Measurements from ENCODE around the gene SPECC1.
"Not testable (repeated sequence)": the region's sequence is repeated elsewhere in the genome, so short reads cannot be mapped to it uniquely, and the experiment has no call there.

Gene SPECC1

DNA sequence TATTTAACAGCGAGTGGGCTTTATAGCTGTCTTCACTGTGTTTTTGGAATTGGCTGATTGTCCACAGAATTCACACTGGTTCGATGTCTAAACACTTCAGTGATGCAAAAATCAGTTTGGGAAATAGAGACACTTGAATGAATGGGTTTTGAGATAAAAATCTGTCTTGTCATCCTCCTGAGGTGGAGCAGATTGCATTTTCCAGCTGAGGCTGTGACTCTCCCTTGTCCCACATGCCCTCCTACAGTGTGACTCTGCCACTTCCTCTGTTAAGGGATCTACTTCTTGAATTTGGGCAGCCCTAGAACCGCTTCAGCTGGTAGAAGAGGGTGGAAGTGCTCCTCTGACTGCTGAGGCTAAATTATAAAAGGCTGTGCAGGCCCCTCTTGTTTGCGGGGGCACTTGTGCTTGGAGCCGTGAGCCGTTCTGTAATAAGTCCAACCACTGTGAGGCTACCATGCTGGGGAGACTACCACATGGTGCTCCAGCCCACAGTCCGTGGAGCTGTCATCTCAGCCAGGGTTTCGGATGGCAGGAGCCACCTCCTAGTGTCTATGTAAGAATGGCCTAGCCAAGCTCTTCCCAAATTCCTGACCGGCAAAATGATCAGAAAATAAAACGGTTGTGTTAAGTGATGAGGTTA, 175.9 kb downstream of the SPECC1 start:
- DNase-seq: no peak

DNA sequence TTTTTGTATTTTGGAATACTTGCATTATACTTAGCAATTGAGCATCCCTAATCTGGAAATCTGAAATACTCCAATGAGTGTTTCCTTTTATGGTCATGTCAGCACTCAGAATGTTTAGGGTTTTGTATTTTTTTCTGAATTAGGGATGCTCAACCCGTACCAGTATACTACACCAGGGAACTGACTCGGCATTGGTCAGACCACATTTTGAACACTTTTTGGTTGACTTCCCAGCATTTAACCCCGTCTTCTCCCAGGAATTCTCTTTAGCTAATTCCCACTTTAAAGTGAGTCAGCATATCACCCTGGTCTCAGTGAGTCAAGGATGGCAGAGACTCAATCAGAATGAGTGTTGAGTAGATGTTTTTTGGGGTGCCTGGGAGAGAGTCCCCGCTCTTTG, 177.9 kb downstream of the SPECC1 start:
- DNase-seq: no peak

DNA sequence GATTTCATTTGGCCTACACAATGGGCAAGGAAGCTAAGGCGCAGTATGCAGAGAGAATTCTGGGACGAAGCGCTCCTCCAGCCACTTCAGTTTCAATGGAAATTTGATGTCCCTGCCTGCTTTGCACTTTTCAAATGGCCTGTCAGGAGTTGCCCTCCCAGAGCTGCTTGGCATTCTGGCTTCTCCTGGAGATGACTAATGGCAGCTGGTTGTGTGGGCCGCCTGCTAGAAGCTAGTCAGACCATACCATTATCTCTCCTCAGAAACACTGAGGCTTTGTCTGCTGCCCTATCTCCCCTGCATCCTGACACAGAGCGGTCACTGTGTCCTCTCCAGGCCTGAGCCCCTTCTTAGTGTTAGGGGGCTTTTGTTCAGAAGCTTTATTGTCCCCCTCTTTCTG, 180.1 kb downstream of the SPECC1 start:
- peak; percentile 57 for DNase-seq

DNA sequence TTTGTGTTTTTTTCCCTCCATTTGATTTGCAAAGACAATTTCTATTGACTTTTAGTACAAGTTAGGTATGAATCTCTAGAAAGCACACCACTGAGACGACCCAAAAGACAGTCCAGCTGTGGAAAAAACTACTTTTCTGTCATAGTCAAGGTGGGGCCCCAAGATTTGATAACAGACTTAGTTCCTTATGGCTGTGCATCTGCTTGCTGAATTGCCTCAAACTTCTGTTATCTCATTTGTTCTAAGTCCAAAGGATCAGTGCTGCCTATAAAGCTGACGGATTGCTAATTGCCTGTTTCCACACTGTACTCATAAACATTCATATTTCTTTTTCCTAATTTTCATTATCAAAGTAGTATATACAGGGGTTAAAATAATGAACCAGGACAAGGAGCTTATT, 180.8 kb downstream of the SPECC1 start:
- DNase-seq: peak; percentile 66

DNA sequence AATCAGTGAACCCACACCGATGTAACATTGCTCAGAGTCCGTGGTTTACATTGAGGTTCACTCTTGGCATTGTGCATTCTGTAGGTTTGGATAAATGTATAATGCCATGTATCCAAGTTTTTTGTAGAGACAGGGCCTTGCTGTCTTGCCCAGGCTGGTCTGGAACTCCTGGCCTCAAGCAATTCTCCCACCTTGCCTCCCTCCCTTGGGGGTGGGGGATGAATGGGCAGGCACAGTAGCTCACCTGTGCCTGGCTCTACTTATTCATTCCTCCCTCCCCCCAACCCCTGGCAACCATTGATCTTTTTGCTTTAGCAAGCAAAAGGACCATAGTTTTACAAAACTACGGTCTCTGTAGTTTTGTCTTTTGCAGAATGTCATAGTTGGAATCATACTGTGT, 181.4 kb downstream of the SPECC1 start:
- no peak for DNase-seq

DNA sequence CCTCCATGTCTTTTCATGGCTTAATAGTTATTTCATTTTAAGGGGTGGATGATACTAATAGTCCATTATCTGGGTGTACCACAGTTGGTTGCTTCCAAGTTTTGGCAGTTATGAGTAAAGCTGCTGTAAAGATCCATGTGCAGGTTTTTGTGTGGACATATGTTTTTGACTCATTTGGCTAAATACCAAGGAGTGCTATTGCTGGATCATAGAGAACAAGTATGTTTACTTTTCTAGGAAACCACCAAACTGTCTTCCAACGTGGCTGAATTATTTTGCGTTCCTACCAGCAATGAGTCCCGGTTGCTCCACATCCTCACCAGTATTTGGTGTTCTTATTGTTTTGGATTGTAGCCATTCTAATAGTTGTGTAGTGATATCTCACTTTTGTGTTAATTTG, 181.9 kb downstream of the SPECC1 start:
- no peak for DNase-seq

DNA sequence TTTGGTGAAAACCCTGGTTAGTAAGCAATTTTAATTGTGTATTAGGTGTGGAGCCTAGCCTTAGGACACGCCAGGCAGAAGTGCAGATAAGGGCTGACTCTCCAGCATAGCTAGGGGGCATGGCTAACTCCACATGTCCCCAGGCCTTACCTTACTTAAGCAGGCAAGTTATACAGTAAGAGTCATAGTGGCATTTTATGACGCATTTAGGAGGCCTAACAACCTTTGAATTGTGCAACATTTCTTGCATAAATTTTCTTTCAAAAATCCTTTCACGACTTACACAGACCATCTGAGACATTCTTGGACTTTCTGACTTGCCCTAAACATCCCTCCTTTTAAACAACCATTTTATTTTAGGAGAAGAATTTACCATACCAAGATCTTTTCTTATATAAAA, 187.1 kb downstream of the SPECC1 start:
- not testable (repeated sequence) for DNase-seq

DNA sequence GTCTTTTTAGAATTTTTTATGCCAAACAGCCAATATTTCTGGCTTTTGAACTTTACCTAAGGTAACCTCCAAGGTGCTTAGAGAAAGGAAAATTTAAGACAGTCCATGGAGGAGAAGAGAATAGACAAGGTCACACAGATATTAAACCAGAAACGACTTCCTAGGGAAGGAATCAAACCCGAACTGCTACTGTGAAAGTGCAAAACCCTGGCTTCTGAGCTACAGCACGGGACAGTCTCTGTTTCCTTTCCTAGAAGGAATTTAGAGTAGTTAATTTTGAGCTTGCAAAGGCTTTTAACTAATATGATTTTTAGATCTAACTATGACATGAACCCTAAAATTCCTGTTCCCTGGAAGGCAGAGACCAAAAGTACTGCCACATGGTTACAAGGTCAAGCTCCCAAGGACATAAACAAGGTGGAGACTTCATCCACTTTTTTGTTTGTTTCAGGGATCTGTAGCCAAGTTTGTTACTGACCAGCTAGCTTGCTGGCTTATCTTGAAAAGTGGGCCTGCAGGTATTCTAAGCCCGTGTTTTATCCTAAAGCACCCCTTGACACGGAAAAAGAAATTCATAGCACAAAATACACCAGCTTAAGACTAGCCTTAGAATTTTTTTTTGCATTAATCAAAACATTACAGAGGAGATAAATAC, 188.2 kb downstream of the SPECC1 start:
- no peak for DNase-seq

DNA sequence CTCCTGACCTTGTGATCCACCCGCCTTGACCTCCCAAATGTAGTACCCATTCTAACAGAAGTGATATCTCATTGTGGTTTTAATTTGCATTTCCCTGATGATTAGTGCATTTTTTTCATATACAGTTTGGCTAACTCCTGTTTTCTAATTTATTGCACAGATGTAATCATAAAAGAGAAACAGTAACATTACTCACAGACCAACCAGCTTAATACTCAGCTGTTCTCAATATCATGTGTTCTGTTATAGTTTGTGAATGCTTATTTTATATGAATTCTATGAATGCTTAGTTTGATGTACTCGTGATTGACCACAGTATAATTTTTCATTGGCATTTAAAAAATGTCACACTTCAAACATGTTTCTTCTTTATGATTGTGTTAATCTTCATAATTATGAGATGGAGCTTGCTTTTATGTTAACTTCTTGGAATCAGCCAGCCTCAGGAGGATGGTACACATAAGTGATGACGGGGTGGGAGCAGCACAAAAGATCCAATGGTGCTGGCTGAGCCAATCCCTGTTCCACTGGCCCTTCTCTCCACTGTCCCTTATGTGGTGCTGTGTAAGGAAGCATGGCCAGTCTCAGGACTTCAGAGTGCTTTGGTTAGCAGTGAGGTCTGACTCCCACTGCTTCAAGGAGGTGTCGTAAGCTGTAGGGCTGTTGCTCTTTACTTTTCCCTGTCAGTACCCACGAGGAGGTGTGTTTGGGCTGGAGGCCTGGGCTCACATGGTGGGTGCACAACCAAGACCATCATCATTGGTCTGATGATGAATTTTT, 191.0 kb downstream of the SPECC1 start:
- no peak for DNase-seq

DNA sequence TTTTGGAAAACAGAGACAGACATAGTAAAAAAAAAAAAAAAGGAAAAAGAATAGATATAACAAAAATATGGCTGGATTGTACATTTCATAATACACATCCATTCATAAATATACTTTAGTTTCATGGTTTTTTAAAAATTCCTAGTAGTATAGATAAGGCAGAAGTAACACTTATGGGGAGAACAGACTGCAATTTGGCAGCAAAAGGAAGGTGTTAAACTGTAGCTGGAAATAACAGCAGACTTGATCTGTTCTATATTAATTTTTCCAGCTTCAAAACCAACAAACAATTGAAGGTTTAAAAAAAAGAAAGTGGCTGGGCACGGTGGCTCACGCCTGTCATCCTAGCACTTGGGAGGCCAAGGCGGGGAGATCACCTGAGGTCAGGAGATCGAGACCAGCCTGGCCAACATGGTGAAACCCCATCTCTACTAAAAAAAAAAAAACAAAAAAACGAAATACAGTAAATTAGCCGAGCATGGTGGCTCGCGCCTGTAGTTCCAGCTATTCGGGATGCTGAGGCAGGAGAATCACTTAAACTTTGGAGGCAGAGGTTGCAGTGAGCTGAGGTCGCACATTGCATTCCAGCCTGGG, 191.8 kb downstream of the SPECC1 start:
- no peak for DNase-seq

DNA sequence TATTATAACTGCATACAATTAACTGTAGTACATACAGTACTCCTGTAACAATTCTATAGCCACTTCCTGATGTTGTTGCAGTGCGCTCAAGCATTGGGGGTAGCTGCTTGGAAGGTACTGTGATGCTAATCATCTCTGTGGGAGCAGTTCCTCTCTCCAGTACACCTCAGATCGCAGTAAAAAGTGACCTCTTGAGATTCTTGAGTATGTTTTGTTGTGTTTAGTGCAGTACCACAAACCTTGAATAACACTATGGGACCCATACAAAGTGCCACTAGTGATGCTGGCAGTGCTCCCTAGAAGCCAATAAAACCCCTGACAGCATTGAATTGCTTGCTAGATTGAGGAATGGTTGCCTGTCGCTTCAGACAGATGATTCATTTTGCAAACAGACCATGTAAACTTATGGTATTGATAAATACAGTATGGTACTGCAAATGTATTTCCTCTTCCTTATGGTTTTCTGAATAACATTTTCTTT, 193.0 kb downstream of the SPECC1 start:
- no peak for DNase-seq

DNA sequence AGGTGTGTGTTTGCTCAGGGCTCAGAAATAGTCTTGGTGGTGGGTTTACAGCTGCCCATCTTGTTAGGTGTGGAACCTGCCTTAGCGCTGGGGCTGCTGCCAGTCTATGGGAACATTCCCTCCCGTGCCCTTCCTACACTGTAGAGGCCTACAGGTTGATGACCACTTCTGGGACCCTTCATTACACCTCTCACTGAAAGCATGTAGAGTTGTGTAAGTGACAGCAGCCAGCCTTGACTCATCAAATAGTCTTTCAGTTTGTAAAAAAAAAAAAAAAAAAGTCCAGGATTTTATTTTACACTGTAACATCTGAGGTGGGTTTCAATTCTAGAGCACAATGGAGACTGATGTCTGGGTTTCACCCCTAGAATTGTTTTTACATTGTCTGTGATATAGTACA, 193.9 kb downstream of the SPECC1 start:
- no peak for DNase-seq

DNA sequence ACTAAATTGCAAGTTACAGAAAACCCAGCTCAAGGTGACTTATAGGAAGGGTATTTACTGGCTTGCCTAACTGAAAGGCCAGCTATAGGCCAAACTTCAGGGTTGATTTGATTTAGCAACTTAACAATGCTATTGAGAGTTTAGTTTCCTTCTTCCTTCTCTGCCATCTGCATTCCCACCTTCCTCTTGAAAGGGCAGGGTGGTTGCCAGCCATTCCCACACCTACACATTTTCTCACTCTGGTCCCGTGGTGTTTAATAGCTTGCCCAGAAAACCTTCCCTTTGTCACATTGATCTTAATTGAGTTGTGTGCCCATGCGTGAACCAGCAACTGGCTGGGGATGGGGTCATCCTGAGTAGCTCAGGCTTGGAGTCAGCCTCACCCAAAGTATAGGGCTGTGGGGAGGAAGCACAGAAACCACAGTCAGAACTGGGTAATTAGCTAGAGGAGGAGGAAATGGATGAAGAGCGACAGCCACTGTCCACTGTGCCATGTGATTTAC, 194.7 kb downstream of the SPECC1 start:
- no peak for DNase-seq

DNA sequence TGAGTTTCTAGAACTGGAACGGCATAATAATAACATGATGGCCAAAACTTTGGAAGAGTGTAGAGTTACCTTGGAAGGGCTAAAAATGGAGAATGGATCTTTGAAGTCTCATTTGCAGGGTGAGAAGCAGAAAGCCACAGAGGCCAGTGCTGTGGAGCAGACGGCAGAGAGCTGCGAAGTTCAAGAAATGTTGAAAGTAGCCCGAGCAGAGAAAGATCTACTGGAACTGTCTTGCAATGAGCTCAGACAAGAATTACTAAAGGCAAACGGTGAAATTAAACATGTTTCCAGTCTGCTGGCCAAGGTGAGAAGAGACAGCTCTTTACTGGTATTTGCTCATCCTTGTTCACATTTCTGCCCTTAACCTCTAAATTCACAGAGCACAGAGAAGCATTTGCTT, 196.4 kb downstream of the SPECC1 start:
- DNase-seq: no peak

DNA sequence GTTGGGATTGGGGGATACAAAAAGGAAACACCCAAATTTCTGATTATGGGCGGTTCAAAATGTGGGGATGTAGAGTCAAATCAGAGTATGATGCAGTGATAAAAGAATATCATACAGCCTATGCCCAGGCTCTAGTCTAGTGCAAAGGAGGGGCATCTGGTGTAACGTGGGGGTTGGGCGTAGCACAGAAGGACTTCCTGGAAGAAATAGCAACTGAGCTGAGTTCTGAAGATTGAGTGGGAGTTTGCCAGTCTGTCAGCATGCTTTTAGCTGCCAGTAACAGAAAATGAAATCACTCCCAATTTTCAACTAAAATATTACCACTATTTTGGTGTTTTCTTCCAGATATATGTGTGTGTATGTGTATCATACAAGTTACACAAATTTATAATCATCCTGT, 196.9 kb downstream of the SPECC1 start:
- DNase-seq: peak; percentile 19

DNA sequence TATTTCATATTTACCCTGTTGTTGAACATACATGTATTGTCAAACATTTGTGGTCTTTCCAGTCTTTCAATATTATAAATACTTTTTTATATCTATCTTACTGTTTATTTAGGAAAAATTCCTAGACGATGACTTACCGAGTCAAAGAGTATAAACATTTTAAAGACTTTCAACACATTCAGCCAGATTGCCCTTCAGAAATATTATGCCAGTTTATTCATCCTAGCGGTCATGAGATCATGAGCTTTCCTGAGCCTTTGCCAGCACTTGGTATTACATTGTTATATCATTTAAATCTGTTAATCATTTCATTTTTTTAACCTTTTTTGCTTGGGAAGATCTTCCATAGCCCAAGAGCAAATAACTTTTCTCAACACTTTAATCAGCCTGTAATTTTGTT, 197.4 kb downstream of the SPECC1 start:
- no peak for DNase-seq

DNA sequence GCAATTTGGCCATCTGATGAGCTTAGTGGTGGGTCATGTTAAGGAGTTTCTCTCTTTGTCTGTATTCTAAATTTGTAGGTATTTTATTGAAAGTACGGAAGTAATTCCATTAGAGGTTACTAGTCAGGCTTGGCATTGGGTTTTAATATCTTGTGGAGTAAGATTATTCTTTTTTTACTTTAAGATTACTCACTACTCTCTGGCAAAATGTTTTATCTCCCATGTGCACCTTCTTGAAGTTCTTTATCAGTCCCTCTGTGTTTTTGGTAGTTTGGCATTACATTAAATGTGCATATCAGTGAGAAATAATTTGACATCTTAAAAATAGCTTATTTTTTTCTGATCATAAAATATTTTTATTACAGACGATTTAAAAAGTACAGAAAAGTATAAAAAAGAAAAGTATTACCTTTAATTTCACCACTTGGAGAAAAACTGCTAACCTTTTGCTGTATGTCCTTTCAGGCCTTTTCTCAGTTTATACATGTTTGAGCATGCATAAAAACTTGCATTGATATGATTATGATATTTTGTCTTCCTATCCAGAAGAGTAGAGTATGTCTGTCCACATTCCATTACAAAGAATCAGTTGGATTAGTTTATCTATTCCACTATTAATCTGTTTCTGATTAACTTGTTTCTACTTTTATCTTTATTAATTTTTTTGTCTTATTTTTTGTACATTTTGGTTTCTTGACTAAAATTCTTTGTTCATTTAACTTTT, 198.3 kb downstream of the SPECC1 start:
- DNase-seq: no peak

DNA sequence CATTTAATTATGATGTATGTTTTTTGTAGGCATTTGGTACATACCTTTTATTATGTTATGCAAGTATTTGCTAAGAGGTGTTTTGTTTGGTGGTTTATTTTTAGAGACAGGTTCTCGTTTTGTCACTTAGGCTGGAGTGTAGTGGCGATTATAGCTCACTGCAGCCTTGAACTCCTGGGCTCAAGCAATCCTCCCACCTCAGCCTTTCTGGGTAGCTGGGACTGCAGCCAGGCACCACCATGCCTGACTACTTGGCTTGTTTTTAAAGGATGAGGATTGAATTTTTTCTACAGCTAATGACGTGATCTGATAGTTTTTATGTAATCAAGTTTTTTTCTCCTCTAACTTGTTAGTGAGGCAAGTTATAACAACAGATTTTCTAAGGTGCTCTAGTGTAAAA, 199.6 kb downstream of the SPECC1 start:
- DNase-seq: no peak

DNA sequence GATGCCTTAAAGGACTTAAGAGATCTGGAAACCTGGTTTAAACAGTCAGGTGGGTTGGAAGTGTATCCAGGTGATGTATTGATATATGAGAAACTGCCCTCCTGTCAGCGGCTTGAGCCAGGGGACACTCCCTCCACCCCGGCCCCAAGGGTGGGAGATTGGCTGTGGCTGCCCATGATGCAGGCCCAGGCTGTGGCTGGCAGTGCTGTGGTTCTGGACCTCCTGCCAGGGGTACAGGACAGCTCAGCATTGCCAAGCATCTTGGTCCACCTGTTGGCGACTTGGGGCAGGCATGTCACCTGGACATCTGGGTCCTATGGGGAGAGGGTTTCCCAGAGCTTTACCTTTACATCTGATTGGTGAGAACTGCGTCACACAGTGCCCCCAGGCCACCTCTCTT, 201.0 kb downstream of the SPECC1 start:
- DNase-seq: no peak

DNA sequence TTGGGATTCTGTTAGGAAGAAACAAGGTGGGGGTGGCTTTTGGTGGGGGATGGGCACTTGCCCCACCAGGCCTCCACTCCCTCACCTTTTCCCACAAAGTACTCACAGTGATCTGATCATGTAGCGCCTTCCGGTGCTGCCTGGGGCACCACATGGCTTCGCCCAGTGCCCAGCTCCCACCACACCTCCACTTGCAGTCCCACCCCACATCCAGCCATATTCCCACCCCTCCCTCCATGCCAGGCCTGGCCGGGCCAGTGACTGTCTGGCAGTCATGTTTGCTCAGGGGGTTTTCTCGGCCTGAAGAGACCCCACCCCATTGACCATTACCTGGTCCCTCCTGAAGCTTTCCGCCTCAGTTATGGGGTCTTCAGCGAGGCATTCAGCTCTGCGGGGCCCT, 201.5 kb downstream of the SPECC1 start:
- DNase-seq: no peak

DNA sequence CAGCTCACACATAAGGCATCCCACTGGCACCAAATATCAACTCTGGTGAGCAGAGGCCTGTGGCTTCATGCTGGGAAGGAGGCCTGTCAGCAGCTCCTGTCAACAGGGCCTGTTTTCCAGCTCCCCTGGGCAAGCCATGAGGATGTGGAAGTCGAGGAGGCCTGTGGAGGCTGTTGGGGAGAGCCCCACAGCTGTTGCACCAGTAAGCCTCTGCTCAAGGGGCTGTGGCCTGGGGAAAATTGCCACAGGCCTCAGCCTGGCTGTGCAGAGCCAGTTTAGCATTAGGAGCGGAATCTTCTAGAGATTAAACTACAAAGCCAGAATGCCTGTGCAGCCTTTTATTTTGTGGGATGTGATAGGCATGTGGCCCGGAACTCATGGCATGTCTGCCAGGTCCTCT, 202.1 kb downstream of the SPECC1 start:
- DNase-seq: no peak

DNA sequence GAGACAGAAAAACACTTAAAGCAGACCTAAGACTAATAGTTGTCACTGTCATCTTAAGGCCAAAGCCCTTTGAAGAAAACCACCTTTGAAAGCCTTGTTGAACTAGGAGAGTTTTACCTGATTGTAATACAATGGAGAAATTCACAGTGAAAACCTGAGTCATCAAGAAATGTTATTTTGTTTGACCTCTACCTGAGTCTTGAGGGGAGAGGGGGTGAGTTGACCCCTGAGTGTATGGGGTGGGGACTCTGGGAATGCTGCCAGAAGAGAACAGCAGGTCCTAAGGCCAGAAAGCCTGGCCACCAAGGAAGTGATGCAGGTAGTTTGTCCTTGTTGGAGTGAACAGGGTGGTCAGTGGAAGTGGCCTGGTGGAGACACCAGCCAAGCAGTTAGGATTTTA, 204.3 kb downstream of the SPECC1 start:
- DNase-seq: no peak

DNA sequence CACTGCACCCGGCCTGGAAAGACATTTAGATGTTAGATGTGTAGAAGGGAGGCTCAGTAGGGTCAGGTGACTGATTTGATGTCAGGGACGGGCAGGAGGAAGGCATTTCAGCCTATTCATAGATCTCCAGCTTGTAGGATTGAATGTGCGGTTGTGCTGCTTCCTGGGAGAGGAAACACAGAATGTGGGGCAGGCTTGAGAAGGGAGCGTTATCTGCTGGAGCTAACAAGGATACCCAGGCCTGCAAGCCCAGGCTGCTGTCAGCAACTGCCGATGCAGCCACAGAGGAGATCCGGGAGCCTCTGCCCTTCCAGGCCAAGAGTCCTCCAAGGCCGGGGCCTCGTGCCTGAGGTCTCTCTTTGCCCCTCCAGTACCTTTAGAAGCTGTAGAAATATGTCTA, 205.6 kb downstream of the SPECC1 start:
- DNase-seq: no peak

Data from NCI-H82 (cell line).